Smooth muscle cell (in vitro differentiated cells): ENCODE results near the gene TACC2. TPM values are rescaled to one million over a fixed set of nuclear protein-coding genes. Genes with fewer than 3 reads are reported as not detected.

Experiments
- DNase-seq: peaks from one replicate; lab custom pipeline; 2025; ENCODE audit not compliant: unreplicated experiment; lab: John Stamatoyannopoulos, UW
- H2AFZ ChIP-seq: fragments of 200-600 bp; sonication (generic); 2 replicates; pipeline ENCODE4 v1.6.0; 2016; ENCODE audit warnings: antibody characterized with exemption, low read depth, mild to moderate bottlenecking
- H3F3A ChIP-seq: fragments of 200-600 bp; sonication (generic); 2 replicates; pipeline ENCODE4 v1.6.0; 2017; ENCODE audit warnings: antibody characterized with exemption, low read depth
- H3K27ac ChIP-seq: fragments of 200-600 bp; sonication (generic); 2 replicates; pipeline ENCODE4 v1.5.1; 2016; ENCODE audit warnings: low read depth, mild to moderate bottlenecking
- H3K27me3 ChIP-seq: fragments of 200-600 bp; sonication (generic); 2 replicates; pipeline ENCODE4 v1.6.1; 2016; ENCODE audit warnings: low read depth, mild to moderate bottlenecking
- H3K36me3 ChIP-seq: fragments of 200-600 bp; sonication (generic); 2 replicates; pipeline ENCODE4 v1.5.1; 2016; ENCODE audit warnings: low read depth
- H3K4me1 ChIP-seq: fragments of 200-600 bp; sonication (generic); 2 replicates; pipeline ENCODE4 v1.5.1; 2016; ENCODE audit warnings: low read depth
- H3K4me2 ChIP-seq: fragments of 200-600 bp; sonication (generic); 2 replicates; pipeline ENCODE4 v1.6.0; 2016; ENCODE audit warnings: mild to moderate bottlenecking
- H3K4me3 ChIP-seq: fragments of 200-600 bp; sonication (generic); 2 replicates; pipeline ENCODE4 v1.5.1; 2016; ENCODE audit warnings: mild to moderate bottlenecking
- H3K79me2 ChIP-seq: fragments of 200-600 bp; sonication (generic); 2 replicates; pipeline ENCODE4 v1.6.0; 2016; ENCODE audit warnings: low read depth, mild to moderate bottlenecking
- H3K9ac ChIP-seq: fragments of 200-600 bp; sonication (generic); 2 replicates; pipeline ENCODE4 v1.6.0; 2016; ENCODE audit warnings: low read depth
- H3K9me3 ChIP-seq: fragments of 200-600 bp; sonication (generic); replicated peaks from 2 replicates; pipeline ENCODE4 v1.5.1; 2016; ENCODE audit warnings: low read depth
- H4K20me1 ChIP-seq: fragments of 200-600 bp; sonication (generic); 2 replicates; pipeline ENCODE4 v1.6.0; 2016; ENCODE audit warnings: low read depth
- WGBS: methylation state at CpG from one replicate; pipeline ENCODE4 v1.1.7; 2016; ENCODE audit warnings: low lambda C conversion rate; 5-methylcytosine and 5-hydroxymethylcytosine counted together
- polyA plus RNA-seq: library from polyadenylated mRNA; unstranded; fragments of >200 nt; fragmentation: Nextera tagmentation; extraction: Ambion mirVana; gene quantifications from 2 replicates; pipeline ENCODE4 v1.2.1, GENCODE V29; 2016
- total RNA-seq: library from RNA; depleted of rRNA; stranded (reverse); fragments of >200 nt; gene quantifications from 2 replicates; pipeline ENCODE4 v1.2.3, GENCODE V29; 2014
- TF ChIP-seq, protein P1 (sequence below): fragments of 200-600 bp; sonication (generic); IDR thresholded peaks from 2 replicates; pipeline ENCODE4 v1.5.1; 2017; ENCODE audit warnings: borderline replicate concordance, mild to moderate bottlenecking, antibody characterized with exemption; ENCODE audit not compliant: insufficient read depth, poor library complexity, severe bottlenecking

Gene TACC2
- total and polyA plus RNA-seq, 2 experiments from 2014 or later = 2.8 to 7.6 TPM

DNA sequence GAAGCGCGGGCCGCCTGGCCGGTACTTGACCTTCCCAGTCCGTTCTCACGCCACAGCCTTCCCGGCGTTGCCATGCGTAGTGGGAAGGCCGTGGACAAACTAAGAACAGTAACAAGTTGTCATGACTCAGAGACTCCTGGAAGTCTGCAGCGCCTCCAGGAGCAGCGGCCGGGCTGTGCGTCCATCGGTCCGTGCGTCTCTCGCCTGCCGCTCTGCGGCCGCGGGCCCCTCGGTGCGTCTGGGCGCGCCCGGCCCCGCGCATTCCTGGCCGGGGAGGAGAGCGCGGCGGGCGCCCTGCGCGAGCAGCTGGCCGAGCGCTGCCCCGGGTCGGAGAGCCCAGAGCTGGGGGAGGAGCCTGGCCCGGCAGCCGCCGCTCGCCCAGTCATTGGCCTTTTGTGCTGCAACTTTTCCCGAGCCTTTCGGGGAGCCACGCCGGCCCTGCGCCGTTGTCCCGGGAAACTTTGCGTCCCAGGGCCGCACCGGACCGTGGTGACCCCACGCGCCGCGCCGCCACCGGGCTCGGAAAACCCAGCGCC, 123.7 kb downstream of the TACC2 start:
- Histone ChIP-seq H3K4me3 (peak overlapping the region; percentile 93), H4K20me1 (peaks cover 13% of the 10 kb centered on the region), H3K27me3 (peaks cover 21% of the 10 kb centered on the region), H3K4me1 (peaks cover 5% of the 10 kb centered on the region), H3F3A (peaks cover 10% of the 10 kb centered on the region), H3K27ac (peak overlapping the region; percentile 63), H2AFZ (peak overlapping the region; percentile 98), H3K4me2 (peak overlapping the region; percentile 99), H3K79me2 (peaks cover 3% of the 10 kb centered on the region), H3K9me3 (no peaks in the 10 kb centered on the region), H3K36me3 (no peaks in the 10 kb centered on the region), H3K9ac (peak overlapping the region; percentile 89)
- WGBS = under 1% methylated on average over 51 of the region's 63 CpGs
- DNase-seq = peak; percentile 52
- TF ChIP-seq, protein P1, sequence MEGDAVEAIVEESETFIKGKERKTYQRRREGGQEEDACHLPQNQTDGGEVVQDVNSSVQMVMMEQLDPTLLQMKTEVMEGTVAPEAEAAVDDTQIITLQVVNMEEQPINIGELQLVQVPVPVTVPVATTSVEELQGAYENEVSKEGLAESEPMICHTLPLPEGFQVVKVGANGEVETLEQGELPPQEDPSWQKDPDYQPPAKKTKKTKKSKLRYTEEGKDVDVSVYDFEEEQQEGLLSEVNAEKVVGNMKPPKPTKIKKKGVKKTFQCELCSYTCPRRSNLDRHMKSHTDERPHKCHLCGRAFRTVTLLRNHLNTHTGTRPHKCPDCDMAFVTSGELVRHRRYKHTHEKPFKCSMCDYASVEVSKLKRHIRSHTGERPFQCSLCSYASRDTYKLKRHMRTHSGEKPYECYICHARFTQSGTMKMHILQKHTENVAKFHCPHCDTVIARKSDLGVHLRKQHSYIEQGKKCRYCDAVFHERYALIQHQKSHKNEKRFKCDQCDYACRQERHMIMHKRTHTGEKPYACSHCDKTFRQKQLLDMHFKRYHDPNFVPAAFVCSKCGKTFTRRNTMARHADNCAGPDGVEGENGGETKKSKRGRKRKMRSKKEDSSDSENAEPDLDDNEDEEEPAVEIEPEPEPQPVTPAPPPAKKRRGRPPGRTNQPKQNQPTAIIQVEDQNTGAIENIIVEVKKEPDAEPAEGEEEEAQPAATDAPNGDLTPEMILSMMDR = no peak

DNA sequence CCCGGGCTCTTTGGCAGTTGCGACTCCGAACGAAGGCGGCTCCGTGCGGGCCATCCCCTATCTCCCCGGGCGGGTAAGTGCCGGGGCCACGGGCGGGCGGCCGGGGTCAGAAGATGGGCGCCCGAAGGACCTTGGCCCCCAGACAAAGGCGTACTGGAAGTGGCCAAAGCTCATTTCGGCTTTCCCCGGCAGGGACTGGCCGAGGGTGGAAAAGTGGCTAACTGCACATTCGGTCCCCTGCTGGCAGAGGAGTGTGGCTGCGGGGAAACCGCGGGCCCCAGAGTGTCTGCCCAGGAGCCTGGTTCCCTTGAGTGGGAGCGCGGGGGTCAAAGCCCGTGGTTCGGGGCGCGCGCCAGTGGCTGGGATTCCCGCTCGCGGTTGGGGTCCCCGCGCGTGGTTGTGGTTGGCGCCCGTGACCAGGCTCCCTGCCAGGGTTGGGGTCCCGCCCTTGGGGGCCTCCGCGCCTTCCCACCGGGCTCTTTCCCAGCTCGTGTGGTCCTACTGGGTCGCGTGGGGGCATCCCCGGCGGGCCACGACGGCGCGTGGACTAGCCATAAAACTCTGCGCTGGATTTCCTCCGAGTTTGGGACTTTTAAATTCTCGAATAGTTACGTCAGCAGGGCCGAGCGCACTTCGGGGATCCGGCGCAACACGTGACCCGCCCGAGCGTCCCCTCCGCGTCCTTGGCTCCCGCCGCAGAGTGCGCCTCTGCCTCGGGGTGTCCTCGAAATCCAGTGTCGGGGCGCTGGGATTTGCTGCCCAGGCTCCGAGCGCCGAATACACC, 124.4 kb downstream of the TACC2 start:
- H3K9me3 ChIP-seq = no peaks in the 10 kb centered on the region
- peak overlapping the region; percentile 98 for H2AFZ ChIP-seq
- 1% methylated on average over 76 of the region's 77 CpGs for WGBS
- H3K27ac ChIP-seq = peak overlapping the region; percentile 62
- peaks cover 21% of the 10 kb centered on the region for H3K27me3 ChIP-seq
- peaks cover 5% of the 10 kb centered on the region for H3K4me1 ChIP-seq
- DNase-seq = peak; percentile 52
- H3K4me2 ChIP-seq = peak overlapping the region; percentile 99
- H3K9ac ChIP-seq = peak overlapping the region; percentile 89
- TF ChIP-seq, protein P1 = peak; percentile 47
- peak overlapping the region; percentile 93 for H3K4me3 ChIP-seq
- peaks cover 3% of the 10 kb centered on the region for H3K79me2 ChIP-seq
- H3K36me3 ChIP-seq = no peaks in the 10 kb centered on the region
- peaks cover 10% of the 10 kb centered on the region for H3F3A ChIP-seq
- H4K20me1 ChIP-seq = peaks cover 13% of the 10 kb centered on the region

DNA sequence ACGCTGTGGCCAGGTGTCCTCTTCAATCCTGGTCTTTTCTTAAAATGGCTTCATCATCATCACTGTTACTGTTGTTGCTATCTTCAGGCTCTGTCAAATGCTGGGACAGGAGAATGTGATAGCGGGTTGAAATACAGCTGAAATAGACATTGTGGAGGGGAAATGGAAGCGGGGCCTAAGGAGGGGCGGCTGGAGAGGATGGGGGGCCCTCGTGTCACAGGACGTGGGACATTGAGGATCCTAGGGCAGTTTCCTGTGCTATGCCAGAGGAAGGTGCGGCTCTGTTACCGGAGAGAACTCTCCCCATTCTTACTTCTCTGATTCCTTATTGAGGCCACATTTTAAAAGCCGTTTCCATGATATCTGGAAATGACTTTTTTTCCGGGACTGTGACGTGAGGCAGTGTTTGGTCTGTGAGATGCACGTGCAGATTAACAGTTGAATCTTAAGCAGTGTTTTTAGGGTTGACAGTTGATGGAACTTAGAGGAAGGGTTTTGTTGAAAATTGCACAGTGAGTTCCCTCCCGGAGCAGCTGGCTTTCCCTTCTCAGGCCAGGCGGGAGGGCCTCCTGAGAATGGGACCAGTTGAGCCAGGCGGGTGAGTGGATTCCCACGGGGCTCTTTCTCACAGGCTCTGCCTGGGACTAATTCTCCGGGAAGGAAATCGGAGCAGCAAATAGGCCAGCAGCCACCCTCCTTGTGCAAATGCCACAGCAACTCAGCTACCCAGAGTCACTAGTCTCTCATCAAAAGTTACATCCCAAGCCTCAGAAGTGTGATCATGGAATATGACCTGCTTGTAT, 125.2 kb downstream of the TACC2 start:
- H4K20me1 ChIP-seq = peaks cover 13% of the 10 kb centered on the region
- H3K79me2 ChIP-seq = peaks cover 3% of the 10 kb centered on the region
- H3K4me1 ChIP-seq = peaks cover 5% of the 10 kb centered on the region
- no peaks in the 10 kb centered on the region for H3K36me3 ChIP-seq
- peaks cover 10% of the 10 kb centered on the region for H3F3A ChIP-seq
- H2AFZ ChIP-seq = peak overlapping the region; percentile 98
- peaks cover 18% of the 10 kb centered on the region for H3K27me3 ChIP-seq
- H3K4me3 ChIP-seq = peak overlapping the region; percentile 93
- TF ChIP-seq, protein P1 = no peak
- H3K9ac ChIP-seq = peak overlapping the region; percentile 89
- H3K4me2 ChIP-seq = peak overlapping the region; percentile 99
- H3K9me3 ChIP-seq = no peaks in the 10 kb centered on the region
- no peak overlapping the region for H3K27ac ChIP-seq
- DNase-seq = no peak
- 58% methylated on average over 18 of the region's 18 CpGs for WGBS
